Astrocyte of the cerebellum (primary cell): ENCODE results near the gene PGPEP1.
"Not testable (repeated sequence)": the region's sequence is repeated elsewhere in the genome, so short reads cannot be mapped to it uniquely, and the experiment has no call there.

ENCODE experiments used
- DNase-seq: peaks from one replicate; pipeline ENCODE4 v3.0.0-alpha.2; 2011; ENCODE audit warnings: low read depth
- H3K4me3 ChIP-seq: 2 replicates; pipeline ENCODE4 v1.5.1; 2011; ENCODE audit warnings: mild to moderate bottlenecking, low read depth, low read length, moderate library complexity
- in situ Hi-C: cut with HindIII; loops from 2 replicates; pipeline ENCODE4 v1.10.0; 2017; ENCODE audit warnings: low sequenced_read_pairs
- TF ChIP-seq, protein P1 (sequence below): IDR thresholded peaks from 2 replicates; pipeline ENCODE4 v1.5.1; 2012; ENCODE audit warnings: low read length, low read depth, moderate library complexity, mild to moderate bottlenecking; ENCODE audit errors: missing control alignments

PGPEP1 gene

DNA sequence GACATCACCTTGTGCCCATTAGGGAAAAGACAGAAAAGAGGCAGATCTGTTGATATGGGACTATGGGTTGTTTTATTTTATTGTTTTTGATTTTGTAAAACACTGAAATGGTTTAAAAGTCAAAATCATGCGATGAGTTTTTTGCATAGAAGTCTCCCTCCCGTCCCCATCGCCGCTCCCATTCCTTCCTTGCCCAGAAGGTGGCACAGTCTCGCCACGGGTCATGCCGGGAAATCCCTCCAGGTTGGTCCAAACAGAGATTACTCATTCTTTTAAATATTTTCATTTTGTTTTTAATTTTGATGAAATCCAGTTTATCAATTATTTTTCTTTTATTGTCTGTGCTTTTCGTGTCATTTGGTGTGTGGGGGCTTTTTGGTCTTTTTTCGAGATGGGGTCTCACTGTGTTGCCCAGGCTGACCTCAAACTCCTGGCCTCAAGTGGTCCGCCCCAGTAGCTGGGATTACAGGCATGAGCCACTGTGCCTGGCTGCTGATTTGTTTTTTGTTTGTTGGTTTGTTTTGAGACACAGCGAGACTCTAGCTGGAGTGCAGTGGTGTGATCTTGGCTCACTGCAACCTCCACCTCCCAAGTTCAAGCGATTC, 9.2 kb downstream of the PGPEP1 start:
- in situ Hi-C loops = no loop called here
- TF ChIP-seq, protein P1, sequence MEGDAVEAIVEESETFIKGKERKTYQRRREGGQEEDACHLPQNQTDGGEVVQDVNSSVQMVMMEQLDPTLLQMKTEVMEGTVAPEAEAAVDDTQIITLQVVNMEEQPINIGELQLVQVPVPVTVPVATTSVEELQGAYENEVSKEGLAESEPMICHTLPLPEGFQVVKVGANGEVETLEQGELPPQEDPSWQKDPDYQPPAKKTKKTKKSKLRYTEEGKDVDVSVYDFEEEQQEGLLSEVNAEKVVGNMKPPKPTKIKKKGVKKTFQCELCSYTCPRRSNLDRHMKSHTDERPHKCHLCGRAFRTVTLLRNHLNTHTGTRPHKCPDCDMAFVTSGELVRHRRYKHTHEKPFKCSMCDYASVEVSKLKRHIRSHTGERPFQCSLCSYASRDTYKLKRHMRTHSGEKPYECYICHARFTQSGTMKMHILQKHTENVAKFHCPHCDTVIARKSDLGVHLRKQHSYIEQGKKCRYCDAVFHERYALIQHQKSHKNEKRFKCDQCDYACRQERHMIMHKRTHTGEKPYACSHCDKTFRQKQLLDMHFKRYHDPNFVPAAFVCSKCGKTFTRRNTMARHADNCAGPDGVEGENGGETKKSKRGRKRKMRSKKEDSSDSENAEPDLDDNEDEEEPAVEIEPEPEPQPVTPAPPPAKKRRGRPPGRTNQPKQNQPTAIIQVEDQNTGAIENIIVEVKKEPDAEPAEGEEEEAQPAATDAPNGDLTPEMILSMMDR = peak; percentile 92
- H3K4me3 ChIP-seq = no peak overlapping the region
- DNase-seq = peak; percentile 24

DNA sequence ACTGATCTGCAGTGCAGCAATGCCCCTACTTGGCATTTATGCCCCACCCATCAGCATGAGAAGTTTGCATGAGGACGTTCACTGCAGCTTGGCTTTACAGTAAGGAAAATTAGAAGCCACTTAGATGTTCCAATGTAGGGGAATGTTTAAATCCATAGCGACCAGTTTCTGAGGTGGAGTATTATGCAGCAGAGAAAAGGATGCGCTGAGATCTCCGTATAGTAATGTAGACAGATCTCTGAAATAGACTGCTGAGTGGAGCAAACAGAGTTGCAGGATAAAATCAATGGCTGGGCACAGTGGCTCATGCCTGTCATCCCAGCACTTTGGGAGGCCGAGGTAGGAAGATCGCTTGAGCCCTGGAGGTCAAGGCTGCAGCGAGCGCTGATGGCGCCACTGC, 10.1 kb downstream of the PGPEP1 start:
- no peak overlapping the region for H3K4me3 ChIP-seq
- in situ Hi-C loops = no loop called here
- DNase-seq = no peak
- TF ChIP-seq, protein P1 = no peak

DNA sequence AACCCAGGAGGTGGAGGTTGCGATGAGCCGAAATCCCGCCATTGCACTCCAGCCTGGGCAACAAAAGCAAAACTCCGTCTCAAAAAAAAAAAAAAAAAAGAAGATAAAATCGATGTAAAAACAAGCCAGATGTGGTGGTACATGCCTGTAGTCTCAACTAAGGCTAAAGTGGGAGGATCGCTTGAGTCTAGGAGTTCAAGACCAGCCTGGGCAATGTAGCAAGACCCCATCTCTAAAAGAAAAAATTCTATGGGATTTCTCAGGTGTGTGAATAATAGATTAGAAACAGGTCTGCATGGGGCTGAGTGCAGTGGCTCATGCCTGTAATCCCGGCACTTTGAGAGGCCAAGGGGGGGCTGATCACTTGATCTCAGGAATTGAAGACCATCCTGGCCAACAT, 11.1 kb downstream of the PGPEP1 start:
- DNase-seq = no peak
- in situ Hi-C loops = no loop called here
- TF ChIP-seq, protein P1 = no peak
- no peak overlapping the region for H3K4me3 ChIP-seq

DNA sequence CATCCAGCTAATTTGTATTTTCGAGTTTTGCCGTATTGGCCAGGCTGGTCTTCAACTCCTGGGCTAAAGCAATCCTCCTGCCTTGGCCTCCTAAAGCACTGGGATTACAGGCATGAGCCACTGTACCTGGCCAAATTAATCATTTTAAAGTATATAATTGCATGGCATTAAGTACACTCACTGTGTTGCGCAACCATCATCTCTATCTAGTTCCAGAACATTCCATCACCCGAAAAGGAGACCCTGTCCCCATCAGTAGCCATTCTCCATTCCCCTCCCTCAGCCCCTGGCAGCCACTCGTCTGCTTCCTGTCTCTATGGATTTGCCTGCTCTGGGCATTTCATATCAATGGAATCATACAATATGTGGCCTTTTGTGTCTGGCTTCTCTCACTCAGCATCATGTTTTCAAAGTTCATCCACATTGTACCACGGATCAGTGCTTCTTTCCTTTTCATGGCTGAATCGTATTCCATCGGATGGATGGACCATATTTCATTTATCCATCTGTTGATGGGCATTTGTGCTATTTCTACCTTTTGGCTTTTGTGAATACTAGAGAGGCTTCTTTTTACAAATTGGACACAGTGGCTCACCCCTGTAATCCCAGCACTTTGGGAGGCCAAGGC, 13.1 kb downstream of the PGPEP1 start:
- no peak for DNase-seq
- TF ChIP-seq, protein P1 = no peak
- in situ Hi-C loops = no loop called here
- no peak overlapping the region for H3K4me3 ChIP-seq

DNA sequence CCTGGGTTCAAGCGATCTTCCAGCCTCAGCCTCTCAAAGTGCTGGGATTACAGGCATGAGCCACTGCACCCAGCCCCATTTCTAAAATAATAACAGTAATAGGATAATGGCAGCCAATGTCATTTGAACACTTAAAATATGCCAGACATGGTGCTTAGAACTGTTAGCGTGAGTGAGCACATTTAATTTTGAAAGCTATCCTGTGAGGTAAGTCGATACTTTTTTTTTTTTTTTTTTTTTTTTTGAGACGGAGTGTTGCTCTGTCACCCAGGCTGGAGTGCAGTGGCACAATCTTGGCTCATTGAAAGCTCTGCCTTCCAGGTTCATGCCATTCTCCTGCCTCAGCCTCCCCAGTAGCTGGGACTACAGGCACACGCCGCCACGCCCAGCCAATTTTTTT, 14.3 kb downstream of the PGPEP1 start:
- in situ Hi-C loops, H3K4me3 ChIP-seq, DNase-seq: not testable (repeated sequence)

DNA sequence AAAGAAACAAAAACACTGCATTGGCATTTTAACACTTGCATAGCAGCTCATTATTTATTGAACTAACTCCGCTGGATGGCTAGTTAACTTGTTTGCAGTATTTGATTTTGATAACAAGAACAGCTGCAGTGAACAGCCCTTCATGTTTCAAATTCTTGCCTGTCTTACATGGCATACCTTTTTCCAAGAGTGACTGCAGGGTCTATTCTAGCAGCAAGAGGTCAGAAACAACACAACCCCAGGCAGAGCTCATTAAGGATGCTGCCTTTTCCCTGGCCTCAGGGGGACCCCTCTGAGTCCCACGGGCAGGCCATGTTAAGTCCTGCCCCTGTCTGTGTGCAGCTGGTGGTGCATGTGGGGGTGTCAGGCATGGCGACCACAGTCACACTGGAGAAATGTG, 16.6 kb downstream of the PGPEP1 start:
- no peak overlapping the region for H3K4me3 ChIP-seq
- TF ChIP-seq, protein P1 = no peak
- in situ Hi-C loops = no loop called here
- DNase-seq = no peak

DNA sequence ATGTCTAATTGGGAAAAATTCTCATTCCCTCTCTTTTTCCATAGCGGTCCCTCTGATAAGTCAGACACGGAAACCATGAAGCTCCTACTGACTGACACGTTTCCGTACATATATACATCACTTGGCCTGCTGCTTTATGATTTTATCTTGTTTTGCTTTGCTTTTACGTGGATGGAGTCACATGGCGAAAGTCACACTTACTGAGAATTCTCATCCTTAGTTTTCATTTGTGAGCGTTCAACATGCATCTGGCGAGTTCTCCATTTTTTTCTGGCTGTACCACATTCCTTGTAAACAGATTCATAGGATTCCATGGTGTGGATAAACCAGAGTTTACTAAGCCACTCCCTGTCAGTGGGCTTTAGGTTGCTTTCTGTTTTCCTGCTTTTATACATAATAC, 21.2 kb downstream of the PGPEP1 start:
- TF ChIP-seq, protein P1 = no peak
- in situ Hi-C loops = no loop called here
- H3K4me3 ChIP-seq = no peak overlapping the region
- DNase-seq = no peak
